Stimulated activated CD4-positive, alpha-beta T cell treated with anti-CD3 and anti-CD28 coated beads, Interleukin-1b, Interleukin-23, amount 100 ng/mL, for 1 hour (primary cell): ENCODE data around the gene SIX2.

Source experiments
- DNase-seq, 2 donors: peaks; one replicate each; pipeline ENCODE4 v3.0.0-alpha.2; 2020; ENCODE audit warnings: low read depth in 2 of 2

SIX2 gene

DNA sequence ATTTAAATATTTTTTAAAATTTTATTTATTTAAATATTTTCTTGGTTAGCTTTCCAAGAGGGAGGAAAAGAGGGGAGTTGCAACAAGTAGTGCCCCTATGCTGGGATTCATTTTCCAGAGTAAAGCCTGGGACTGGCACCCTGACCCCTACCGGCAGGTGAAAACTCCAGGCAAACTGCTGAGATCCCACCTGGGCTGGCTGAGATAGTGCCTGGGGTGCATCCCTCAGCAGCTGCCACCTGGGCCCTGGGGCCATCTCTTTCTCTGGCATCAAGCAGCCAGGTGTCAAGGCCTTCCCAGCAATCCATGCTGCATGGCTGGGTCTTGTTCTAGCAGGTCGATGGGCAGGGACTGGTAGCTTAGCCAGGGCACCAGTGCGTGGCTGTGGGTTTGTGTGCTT, 6.6 kb downstream of the SIX2 start:
- DNase-seq, result no peak

DNA sequence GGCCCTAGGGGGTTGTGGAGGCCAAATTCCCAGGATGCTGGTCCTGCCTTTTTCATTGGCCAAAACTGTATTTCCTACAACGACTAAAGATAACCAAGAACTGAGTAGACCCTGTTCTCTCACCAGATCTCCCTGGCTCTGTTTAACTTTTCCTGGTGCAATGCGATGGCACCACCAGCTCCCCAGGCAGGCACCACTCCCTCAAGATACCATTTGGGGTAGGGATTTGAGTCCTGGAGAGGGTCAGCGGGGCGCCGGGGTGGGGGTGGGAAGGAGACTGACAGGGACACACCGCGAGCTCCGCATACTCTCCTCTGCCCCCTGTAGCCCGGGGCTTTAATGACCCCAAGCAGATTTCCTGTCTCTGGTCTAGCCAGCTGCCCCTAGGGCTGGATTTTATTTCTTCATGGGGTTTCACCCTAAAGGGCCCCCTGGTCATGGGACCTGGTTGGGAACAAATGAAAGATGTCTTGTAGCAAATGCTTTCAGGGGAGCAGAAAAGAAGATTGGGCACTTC, 7.3 kb downstream of the SIX2 start:
- DNase-seq, result no peak

DNA sequence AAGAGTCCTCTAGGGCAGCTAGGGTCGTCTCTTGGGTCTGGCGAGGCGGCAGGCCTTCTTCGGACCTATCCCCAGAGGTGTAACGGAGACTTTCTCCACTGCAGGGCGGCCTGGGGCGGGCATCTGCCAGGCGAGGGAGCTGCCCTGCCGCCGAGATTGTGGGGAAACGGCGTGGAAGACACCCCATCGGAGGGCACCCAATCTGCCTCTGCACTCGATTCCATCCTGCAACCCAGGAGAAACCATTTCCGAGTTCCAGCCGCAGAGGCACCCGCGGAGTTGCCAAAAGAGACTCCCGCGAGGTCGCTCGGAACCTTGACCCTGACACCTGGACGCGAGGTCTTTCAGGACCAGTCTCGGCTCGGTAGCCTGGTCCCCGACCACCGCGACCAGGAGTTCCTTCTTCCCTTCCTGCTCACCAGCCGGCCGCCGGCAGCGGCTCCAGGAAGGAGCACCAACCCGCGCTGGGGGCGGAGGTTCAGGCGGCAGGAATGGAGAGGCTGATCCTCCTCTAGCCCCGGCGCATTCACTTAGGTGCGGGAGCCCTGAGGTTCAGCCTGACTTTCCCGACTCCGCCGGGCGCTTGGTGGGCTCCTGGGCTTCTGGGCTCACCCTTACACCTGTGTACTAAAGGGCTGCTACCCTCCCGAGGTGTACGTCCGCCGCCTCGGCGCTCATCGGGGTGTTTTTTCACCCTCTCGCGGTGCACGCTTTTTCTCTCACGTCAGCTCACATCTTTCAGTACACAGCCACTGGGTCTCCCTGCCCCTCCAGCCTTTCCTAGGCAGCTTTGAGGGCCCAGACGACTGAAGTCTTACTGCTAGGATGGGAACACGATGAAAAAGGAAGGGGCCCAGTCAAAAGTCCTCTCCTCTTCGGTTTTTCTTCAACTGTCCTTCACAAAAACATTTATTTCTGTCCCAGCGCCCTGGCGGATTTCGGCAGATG, 8.1 kb downstream of the SIX2 start:
- no peak for DNase-seq

DNA sequence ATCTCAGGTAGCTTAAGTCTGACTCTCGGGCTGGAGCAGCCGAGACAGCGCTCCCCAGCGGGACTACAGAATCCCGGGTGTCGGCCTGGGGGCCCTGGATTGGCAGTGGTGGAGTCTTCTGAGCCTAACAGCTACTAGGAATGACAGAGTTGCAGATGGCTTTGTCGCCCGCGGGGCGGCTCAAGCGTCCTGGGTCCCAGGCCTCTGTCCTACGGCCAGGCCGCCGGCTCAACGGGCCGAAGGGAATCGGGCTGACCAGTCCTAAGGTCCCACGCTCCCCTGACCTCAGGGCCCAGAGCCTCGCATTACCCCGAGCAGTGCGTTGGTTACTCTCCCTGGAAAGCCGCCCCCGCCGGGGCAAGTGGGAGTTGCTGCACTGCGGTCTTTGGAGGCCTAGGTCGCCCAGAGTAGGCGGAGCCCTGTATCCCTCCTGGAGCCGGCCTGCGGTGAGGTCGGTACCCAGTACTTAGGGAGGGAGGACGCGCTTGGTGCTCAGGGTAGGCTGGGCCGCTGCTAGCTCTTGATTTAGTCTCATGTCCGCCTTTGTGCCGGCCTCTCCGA, 8.8 kb downstream of the SIX2 start:
- no peak for DNase-seq

DNA sequence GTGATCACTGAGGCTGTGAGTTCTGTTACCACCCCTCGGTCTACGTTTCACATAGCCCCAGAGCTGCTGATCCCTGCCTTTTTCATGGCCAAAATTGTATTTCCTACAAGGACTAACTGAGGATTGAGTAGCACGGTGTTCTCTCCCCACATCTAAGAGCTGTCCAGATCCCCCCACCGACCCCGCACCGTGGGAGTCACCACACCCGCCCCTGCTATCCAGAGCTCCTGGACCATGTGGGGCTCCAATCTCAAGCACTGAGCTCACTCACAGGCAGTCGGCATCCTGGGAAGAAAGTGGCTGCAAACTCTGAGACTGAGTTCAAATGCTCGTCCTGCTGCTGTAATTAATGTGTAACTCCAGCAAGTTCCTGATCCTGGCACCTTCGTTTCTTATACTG, 9.7 kb downstream of the SIX2 start:
- no peak for DNase-seq

DNA sequence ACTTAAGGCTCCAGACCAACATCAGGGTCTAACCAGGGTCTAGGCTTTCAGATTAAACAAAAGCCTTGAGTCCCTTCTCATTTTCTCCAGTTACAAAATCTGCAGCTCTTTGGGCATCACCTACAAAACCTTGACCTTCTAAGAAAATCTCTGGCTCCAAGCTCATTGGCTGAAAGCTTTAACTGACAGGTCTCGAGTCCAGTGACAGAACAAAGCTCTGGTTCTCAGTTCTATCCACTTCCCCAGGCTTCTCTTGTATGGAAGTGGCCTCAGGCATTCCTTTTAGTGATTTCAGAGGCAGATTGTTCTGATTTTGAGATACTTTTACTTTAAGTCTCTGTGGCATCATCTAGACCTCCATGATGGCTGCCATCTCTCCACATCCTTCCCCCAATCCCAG, 11.3 kb downstream of the SIX2 start:
- DNase-seq, result no peak

DNA sequence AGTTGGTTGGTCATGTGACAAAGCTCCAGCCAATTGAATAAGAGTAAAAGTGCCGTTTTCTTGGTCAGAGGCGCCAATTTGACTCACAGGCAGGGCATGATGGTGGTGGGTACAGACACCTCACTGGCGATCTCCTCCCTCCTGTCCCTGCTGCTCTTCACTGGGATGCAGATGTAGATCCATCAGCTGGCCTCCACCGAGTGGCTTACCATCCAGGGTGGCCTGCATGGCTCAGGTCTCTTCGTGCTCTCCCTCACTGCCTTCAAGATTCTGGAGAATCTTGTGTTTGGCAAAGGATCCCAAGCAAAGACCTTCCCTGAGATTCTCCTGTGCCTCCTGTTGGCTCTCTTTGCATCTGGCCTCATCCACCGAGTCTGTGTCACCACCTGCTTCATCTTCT, 12.9 kb downstream of the SIX2 start:
- DNase-seq, result no peak

DNA sequence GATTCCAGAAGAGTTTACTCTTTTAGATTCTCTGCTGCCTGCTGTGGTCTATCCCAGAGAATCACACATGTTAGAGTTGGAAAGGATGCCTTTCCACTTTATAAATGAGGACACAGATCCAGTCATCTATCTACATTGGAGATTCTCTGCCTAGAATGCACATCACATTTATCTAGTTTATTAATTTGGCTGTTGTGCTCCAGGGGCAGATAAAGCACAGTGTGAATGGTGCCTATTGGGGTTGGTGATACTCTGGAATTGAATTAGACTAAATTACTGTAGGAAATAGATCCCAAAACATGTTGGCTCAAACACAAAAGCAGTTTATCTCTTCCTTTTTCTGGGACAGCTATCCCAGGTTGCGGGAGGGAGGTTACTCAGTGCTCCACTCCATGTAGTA, 14.9 kb downstream of the SIX2 start:
- DNase-seq, result no peak

DNA sequence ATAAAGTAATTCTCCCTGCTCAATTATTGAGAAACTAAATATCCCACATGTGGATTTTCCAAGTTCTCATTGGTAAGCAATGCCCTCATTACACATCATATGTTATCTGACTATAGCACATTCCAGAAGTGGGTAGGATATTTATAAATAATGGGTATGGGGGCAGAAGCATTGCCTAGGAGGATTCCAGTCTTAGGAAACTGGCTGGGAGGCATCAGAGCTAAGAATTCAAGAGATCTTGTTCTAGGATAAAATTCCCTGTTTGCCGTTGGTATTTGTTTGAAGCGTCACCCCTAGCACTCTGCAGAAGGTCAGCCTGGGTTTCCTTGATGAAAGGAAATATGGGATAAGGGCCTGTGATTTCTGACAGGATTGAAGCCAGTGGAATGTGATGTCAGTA, 20.1 kb downstream of the SIX2 start:
- no peak for DNase-seq

DNA sequence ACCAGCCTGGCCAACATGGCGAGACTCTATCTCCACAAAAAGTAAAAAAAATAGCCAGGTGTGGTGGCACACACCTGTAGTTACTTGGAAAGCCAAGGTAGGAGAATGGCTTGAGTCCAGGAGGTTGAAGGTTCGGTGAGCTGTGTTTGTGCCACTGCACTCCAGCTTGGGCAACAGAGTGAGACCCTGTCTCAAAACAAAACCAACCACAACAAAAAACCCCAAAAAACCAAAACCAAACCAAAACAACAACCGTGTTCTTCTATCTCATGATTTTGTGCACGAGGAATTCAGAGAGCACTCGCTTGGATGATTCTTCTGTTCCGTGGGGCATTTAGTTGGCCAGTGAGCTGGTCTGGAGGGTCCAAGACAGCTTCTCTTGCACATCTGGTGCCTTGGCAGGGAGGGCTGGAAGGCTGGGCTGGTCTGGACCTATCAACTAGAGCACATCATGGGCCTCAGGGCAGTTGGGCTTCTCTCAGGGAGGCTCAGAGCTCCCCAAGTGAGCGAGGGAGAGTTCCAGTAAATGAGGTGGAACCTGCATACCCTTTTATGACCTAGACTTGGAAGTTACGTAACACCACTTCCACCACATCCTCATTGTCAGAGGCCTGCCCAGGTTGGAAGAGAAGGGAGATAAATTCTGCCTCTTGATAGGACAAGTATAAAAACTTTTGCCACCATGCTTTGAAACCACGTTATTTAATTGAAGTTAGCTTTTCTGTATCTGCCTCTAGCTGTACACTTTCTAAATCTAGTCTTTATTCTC, 25.2 kb downstream of the SIX2 start:
- no peak for DNase-seq

DNA sequence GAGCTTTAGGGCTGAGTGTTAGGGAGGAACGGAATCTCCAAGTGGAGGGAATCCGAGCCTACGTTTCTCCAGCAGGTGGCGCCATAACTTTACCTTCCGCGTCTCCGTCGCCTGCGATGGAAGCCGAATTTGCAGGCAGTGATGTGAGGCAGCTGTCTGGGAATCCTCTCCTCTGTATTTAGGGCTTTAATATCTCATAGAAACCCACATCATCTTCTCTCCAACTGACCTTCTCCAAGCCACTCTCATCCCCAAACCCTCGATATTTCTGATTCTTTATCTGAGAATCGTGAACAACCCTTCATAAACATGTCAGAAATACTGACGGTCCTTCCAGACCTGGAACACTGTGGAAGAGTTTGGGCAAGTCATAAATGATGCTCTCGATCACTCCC, 27.5 kb downstream of the SIX2 start:
- peak; percentile 23 to 50 for DNase-seq

DNA sequence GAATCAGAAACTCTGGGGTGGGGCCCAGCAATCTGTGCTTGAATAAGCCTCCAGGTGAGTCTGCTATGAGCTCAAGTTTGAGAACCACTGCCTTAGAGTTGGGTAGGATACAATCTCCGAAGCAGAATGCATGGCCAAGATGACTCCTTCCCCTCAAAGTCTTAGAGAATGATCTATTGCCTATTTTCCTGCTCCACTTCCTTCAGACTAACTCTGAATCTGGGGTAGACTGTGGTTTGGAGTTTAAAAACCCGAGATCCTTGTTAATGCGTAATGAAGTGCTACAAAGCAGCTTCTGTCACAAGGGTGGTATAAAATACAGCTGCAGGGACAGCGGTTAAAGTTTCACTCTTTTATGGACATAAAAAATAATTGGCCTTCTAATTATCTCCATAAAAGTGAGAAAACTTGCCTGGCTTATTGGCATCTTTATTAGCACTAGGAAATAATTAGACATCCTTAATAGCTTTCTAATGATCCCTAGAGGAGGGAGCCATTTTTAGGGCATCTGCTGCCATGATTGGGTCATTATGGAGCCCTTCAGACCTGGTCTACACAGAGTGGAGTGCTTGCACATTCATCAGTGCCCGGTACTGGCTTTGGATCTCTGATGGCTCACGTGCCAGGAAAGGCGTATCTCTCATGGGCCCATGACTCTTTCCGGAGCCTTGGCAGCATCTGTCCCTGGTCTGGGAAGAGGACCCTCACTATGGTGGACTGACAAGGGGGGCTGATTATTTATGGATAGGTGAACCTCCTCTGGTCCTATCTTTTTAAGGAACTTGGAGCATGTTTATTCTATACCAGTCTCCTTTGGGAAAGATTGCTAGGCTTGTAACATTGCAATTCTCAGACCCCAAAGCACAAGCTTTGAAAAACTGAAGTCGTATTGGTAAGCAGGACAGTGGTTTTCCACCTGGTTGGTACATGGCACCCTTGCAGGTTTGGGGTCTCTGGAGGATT, 28.2 kb downstream of the SIX2 start:
- DNase-seq, result no peak

DNA sequence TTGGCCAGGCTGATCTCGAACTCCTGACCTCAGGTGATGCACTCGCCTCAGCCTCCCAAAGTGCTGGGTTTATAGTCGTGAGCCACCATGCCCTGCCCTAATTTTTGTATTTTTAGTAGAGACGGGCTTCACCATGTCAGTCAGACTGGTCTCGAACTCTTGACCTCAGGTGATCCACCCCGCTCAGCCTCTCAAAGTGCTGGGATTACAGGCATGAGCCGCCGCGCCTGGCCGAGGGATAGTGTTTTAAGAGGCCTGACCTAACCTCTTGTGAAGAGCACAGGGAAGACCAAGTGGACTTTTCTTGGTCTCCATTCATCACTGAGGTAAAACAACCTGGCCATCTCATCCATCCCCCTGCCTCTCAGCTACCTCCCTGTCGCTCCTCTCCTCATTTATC, 29.7 kb downstream of the SIX2 start:
- DNase-seq, result no peak

DNA sequence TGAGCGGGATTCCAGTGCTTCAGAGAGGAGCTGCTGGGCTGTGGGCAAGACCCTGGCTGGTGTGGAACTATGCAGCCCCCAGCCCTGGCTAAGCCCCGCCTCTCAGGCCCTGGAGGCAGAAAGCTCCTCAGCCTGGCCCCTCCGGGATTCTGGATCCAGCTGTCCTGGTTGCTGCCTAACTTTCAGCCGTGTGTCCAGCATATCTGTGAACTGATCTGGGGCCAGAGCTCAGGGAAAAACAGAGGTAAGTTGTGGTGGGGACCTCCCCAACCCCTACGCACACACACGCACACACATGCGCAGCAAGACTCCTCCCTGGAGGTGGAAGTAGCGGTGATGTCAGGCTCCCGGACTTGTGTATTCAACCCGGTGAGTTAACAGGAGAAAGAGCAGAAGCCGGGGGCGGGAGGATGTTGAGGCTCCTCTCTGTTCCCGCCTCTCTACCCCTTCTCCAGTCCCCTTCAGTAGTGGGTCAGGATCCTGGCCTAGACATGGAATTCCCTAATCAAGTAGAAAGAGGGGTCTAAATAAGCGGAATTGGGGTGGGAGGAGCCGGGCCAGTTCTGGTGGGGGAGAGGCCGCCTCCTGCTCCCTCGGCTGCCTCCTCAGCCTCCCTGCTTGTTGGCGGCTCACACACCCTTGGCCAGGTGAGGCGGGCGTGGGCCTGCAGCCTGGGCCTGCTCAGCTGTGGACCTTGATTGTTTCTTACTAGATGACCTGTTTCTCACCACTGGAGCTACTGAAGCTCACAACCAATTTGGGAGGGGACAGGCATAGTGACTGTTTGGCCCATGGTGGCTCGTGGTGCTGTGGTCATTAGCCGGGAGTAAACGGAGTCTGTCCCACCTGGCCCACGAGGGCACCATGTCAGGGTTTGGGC, 33.4 kb downstream of the SIX2 start:
- no peak for DNase-seq

DNA sequence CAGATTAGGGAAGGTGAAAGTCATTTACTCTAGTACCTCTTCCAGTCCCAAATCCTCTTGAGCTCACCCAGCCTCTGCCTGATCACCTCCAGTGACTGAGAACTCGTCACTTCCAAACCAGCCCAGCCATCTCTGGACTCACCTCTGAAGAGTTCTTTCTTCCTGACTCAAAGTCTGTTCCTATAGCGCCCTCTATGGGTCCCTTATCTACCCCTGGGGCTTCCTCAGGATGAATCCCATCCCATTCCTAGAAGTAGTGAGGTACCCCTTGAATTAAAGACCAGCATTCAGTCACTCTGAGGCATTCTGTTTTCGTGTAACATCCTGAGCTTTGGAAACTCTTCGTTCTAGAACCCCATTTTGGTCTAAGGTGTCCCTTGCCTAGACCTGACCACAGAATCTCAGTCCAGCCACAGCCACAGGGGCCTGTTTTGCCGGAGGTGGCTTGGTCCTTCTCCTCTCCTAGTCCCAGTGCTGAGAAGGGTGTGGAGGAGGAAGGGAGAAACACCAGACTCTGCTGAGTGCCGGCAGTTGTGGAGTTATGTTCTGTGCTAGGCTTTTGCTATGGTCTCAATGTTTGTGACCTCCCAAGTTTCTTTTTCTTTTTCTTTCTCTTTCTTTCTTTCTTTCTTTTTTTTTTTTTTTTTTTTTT, 35.1 kb downstream of the SIX2 start:
- DNase-seq, result no peak

DNA sequence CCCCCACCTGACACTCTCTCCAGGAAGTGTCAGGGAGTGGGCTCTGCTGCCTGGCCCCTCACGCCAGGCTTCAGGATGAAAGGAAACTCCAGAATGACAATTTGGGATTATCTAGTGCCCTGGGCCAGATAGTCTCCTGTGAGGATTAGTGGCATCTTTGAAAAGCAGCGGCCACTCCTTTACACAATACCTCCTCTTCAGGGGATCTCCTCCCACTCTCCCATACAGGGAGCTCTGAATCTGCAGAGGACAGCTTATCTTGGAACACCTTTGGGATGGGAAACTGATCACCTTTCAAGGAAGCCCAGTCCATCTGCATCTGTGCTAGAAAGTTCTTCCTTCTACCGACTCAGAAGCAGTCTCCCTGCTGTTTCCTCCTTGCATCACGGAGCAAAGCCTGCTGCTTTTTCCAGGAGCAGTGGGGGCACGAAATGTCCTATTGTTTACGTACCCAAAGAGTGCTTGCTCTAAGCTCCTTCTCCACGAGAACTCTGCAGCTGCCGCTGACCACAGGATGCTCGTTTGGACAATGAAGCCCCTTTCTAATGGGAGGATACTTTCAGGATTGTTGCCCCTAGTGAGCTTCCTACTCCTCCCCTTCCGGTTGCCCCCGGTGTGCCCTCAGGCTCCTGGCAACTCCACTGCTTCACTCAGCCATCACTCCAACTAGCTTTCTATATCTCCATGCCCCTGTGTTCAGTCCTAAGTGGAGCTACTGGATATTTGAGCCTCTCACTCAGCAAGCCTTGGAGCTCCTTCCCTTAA, 36.3 kb downstream of the SIX2 start:
- DNase-seq, result no peak

DNA sequence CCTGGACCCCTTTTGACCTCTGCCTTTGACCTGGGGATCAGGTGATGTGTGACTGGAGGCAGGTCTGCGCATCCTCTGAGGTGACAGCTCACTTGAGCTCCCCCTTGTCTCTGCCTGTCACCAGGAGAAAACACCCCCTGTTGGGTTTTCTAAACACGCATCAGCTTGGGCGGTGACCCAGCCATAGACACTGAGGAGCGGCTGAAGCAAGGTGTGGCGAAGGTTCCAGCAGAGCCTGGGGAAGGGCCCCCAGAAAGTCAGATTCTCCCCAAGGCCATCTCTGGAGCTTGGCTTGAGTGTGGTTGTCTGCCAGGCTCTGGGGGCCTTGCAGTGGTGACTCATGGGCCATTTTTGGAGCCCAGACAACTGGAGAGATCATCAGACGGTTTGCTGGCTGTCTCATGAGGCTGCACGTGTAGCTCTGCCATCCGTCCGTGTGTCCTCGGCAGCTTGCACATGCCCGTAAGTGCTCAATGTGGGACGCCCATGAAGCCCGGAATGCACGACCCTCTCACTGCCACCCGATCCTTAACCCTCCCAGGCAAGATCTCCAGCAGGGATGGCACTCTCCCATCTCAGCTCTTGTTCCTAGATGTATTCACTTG, 38.3 kb downstream of the SIX2 start:
- DNase-seq, result no peak

DNA sequence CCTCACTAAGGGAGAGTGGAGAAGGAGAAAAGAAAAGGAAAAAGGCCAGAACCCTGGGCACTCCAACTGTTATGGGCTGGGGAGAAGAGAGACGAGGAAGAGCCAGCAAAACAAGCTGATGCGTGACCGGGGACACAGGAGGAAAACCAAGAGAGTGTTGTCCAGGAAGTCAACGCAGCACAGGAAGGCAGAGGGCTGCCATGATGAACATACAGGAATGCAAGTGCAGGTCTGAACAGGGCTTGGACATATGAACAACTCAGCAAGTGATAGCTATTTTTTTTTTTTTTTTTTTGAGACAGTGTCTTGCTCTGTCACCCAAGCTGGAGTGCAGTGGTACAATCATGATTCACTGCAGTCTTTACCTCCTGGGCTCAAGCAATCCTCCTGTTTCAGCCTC, 39.3 kb downstream of the SIX2 start:
- no peak for DNase-seq
